Central memory CD4-positive, alpha-beta T cell (primary cell): ENCODE results near the gene TRIM47.
"Not testable (repeated sequence)": the region's sequence is repeated elsewhere in the genome, so short reads cannot be mapped to it uniquely, and the experiment has no call there.

Experiments
- DNase-seq: peaks from one replicate; pipeline ENCODE4 v3.0.0; 2022

TRIM47 gene

GRCh38 chr17:75865404-75866188, 12.8 kb downstream of the TRIM47 start:
- not testable (repeated sequence) for DNase-seq

GRCh38 chr17:75864887-75865286, 13.5 kb downstream of the TRIM47 start:
- DNase-seq: peak; percentile 25

- peak; percentile 46 for DNase-seq
These were observed 13.9 kb downstream of the TRIM47 start for GRCh38 chr17:75864448-75864871.

GRCh38 chr17:75861927-75862317, 16.5 kb downstream of the TRIM47 start:
- no peak for DNase-seq

- not testable (repeated sequence) for DNase-seq
These were observed 19.0 kb downstream of the TRIM47 start for GRCh38 chr17:75859358-75859757.

- DNase-seq: no peak
These were observed 22.2 kb downstream of the TRIM47 start for GRCh38 chr17:75856062-75856756.

- DNase-seq: peak; percentile 99
These were observed 22.9 kb downstream of the TRIM47 start, which contains the start of gene WBP2 for GRCh38 chr17:75855310-75856061. Gene WBP2 (minus strand): TSS chr17:75855335. CDS start chr17:75855297, 38 bp downstream.

- DNase-seq: no peak
These were observed 23.5 kb downstream of the TRIM47 start for GRCh38 chr17:75854881-75855309.

GRCh38 chr17:75854101-75854748, 24.2 kb downstream of the TRIM47 start:
- no peak for DNase-seq

GRCh38 chr17:75853433-75853832, 24.9 kb downstream of the TRIM47 start:
- no peak for DNase-seq

GRCh38 chr17:75851693-75851991, 26.7 kb downstream of the TRIM47 start:
- not testable (repeated sequence) for DNase-seq

- DNase-seq: no peak
These were observed 27.3 kb downstream of the TRIM47 start for GRCh38 chr17:75850928-75851692.

GRCh38 chr17:75849724-75850123, 28.7 kb downstream of the TRIM47 start:
- no peak for DNase-seq

- no peak for DNase-seq
These were observed 29.1 kb downstream of the TRIM47 start for GRCh38 chr17:75849279-75849646.

GRCh38 chr17:75848523-75849278, 29.7 kb downstream of the TRIM47 start:
- peak; percentile 71 for DNase-seq

GRCh38 chr17:75847614-75848522, 30.5 kb downstream of the TRIM47 start:
- DNase-seq: no peak

- no peak for DNase-seq
These were observed 31.4 kb downstream of the TRIM47 start for GRCh38 chr17:75846692-75847613.

GRCh38 chr17:75845933-75846691, 32.3 kb downstream of the TRIM47 start:
- DNase-seq: no peak
